WTC11 (cell line): ENCODE results near the gene GATB. TPM values are rescaled to one million over a fixed set of nuclear protein-coding genes. Genes with fewer than 3 reads are reported as not detected.

Source experiments
- ATAC-seq: fragments of 200-7000 bp; cut with Tn5 transposase; 2 replicates; pipeline ENCODE4 v1.10.0; 2021; ENCODE audit warnings: mild to moderate bottlenecking, moderate library complexity
- CTCF ChIA-PET: fragments of 300-600 bp; sonication (Branson Sonifier 250); formaldehyde crosslinking; loops from one replicate; lab custom pipeline; 2021; ENCODE audit warnings: antibody characterized with exemption; lab: Charles Lee
- POLR2A ChIA-PET: fragments of 350-600 bp; sonication (Branson Sonifier 250); formaldehyde crosslinking; loops from one replicate; lab custom pipeline; 2021; ENCODE audit warnings: antibody characterized with exemption; lab: Charles Lee
- DNase-seq: peaks from one replicate; pipeline ENCODE4 v3.0.0; 2021; ENCODE audit warnings: low spot score
- H3K27ac Mint-ChIP-seq: 2 replicates; pipeline ENCODE4 v1.8.0; 2021; ENCODE audit warnings: mixed read lengths
- H3K27me3 Mint-ChIP-seq: 2 replicates; pipeline ENCODE4 v1.8.0; 2021; ENCODE audit warnings: low read depth, mild to moderate bottlenecking, moderate library complexity, mixed read lengths
- H3K36me3 Mint-ChIP-seq: 2 replicates; pipeline ENCODE4 v1.8.0; 2021; ENCODE audit warnings: mixed read lengths
- H3K4me1 Mint-ChIP-seq: 2 replicates; pipeline ENCODE4 v1.8.0; 2022; ENCODE audit warnings: mixed read lengths
- H3K4me3 Mint-ChIP-seq: 2 replicates; pipeline ENCODE4 v1.8.0; 2021; ENCODE audit warnings: mild to moderate bottlenecking, moderate library complexity, mixed read lengths
- H3K9me3 Mint-ChIP-seq: 2 replicates; pipeline ENCODE4 v1.8.0; 2021; ENCODE audit warnings: mixed read lengths
- AR ChIP-seq: fragments of 250-450 bp; sonication (Bioruptor Pico); IDR thresholded peaks from 2 replicates; pipeline ENCODE4 v1.9.0; 2021; ENCODE audit warnings: mild to moderate bottlenecking
- CREB1 ChIP-seq: sonication (generic); formaldehyde crosslinking; IDR thresholded peaks from 2 replicates; pipeline ENCODE4 v1.8.0; 2023; ENCODE audit warnings: mild to moderate bottlenecking, missing genetic modification reagents
- CREM ChIP-seq: sonication (generic); formaldehyde crosslinking; IDR thresholded peaks from 2 replicates; pipeline ENCODE4 v1.8.1; 2022; ENCODE audit warnings: mild to moderate bottlenecking, missing genetic modification reagents, moderate library complexity
- ELF4 ChIP-seq: sonication (generic); formaldehyde crosslinking; IDR thresholded peaks from 2 replicates; pipeline ENCODE4 v1.8.1; 2022; ENCODE audit warnings: low read depth, mild to moderate bottlenecking, moderate library complexity, missing genetic modification reagents
- GABPB1 ChIP-seq: sonication (generic); formaldehyde crosslinking; IDR thresholded peaks from 2 replicates; pipeline ENCODE4 v1.8.1; 2023; ENCODE audit warnings: mild to moderate bottlenecking, missing genetic modification reagents
- IRF1 ChIP-seq: sonication (generic); formaldehyde crosslinking; IDR thresholded peaks from 2 replicates; pipeline ENCODE4 v1.8.0; 2023; ENCODE audit warnings: missing genetic modification reagents
- MXD4 ChIP-seq: fragments of 250-450 bp; sonication (Bioruptor Pico); IDR thresholded peaks from 2 replicates; pipeline ENCODE4 v1.8.0; 2021; ENCODE audit warnings: mild to moderate bottlenecking, moderate library complexity, borderline replicate concordance
- NR2C2 ChIP-seq: sonication (generic); formaldehyde crosslinking; IDR thresholded peaks from 2 replicates; pipeline ENCODE4 v1.8.0; 2022; ENCODE audit warnings: mild to moderate bottlenecking, missing genetic modification reagents
- TCF7 ChIP-seq: sonication (generic); formaldehyde crosslinking; IDR thresholded peaks from 2 replicates; pipeline ENCODE4 v1.8.0; 2022; ENCODE audit warnings: mild to moderate bottlenecking, low read depth, missing genetic modification reagents, moderate library complexity
- ZNF263 ChIP-seq: sonication (generic); formaldehyde crosslinking; IDR thresholded peaks from 2 replicates; pipeline ENCODE4 v1.8.1; 2022; ENCODE audit warnings: low read depth, mild to moderate bottlenecking, moderate library complexity, missing genetic modification reagents
- ZNF423 ChIP-seq: fragments of 250-450 bp; sonication (Bioruptor Pico); IDR thresholded peaks from 2 replicates; pipeline ENCODE4 v2.1.2; 2022; ENCODE audit warnings: mild to moderate bottlenecking, moderate library complexity
- total RNA-seq: library from RNA; stranded (reverse); gene quantifications from 3 replicates; pipeline ENCODE4 v1.2.3, GENCODE V29; 2021
- TF ChIP-seq, protein P1 (sequence below): fragments of 250-450 bp; sonication (Bioruptor Pico); IDR thresholded peaks from 2 replicates; pipeline ENCODE4 v1.9.0; 2021; ENCODE audit warnings: mild to moderate bottlenecking, borderline replicate concordance
- TF ChIP-seq, protein P2 (sequence below): fragments of 250-450 bp; sonication (Bioruptor Pico); IDR thresholded peaks from 2 replicates; pipeline ENCODE4 v1.9.0; 2021; ENCODE audit warnings: mild to moderate bottlenecking
- TF ChIP-seq, protein P3 (sequence below): sonication (generic); formaldehyde crosslinking; IDR thresholded peaks from 2 replicates; pipeline ENCODE4 v1.8.1; 2022; ENCODE audit warnings: low read depth, mild to moderate bottlenecking, moderate library complexity, missing genetic modification reagents, borderline replicate concordance
- TF ChIP-seq, protein P4 (sequence below): sonication (generic); formaldehyde crosslinking; IDR thresholded peaks from 2 replicates; pipeline ENCODE4 v1.8.1; 2022; ENCODE audit warnings: missing genetic modification reagents, borderline replicate concordance

Gene GATB
- total RNA-seq, 1 experiment from 2014 or later: 22.7 TPM

- TF ChIP-seq AR (CRISPR knock-in tag) (no peak), ZNF263 (CRISPR knock-in tag) (no peak)
- TF ChIP-seq, protein P1, sequence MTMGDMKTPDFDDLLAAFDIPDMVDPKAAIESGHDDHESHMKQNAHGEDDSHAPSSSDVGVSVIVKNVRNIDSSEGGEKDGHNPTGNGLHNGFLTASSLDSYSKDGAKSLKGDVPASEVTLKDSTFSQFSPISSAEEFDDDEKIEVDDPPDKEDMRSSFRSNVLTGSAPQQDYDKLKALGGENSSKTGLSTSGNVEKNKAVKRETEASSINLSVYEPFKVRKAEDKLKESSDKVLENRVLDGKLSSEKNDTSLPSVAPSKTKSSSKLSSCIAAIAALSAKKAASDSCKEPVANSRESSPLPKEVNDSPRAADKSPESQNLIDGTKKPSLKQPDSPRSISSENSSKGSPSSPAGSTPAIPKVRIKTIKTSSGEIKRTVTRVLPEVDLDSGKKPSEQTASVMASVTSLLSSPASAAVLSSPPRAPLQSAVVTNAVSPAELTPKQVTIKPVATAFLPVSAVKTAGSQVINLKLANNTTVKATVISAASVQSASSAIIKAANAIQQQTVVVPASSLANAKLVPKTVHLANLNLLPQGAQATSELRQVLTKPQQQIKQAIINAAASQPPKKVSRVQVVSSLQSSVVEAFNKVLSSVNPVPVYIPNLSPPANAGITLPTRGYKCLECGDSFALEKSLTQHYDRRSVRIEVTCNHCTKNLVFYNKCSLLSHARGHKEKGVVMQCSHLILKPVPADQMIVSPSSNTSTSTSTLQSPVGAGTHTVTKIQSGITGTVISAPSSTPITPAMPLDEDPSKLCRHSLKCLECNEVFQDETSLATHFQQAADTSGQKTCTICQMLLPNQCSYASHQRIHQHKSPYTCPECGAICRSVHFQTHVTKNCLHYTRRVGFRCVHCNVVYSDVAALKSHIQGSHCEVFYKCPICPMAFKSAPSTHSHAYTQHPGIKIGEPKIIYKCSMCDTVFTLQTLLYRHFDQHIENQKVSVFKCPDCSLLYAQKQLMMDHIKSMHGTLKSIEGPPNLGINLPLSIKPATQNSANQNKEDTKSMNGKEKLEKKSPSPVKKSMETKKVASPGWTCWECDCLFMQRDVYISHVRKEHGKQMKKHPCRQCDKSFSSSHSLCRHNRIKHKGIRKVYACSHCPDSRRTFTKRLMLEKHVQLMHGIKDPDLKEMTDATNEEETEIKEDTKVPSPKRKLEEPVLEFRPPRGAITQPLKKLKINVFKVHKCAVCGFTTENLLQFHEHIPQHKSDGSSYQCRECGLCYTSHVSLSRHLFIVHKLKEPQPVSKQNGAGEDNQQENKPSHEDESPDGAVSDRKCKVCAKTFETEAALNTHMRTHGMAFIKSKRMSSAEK: no peak
- TF ChIP-seq, all 79 proteins: peak for 0
These were observed 40.9 kb downstream of the GATB start (continued) for GRCh38 chr4:151719956-151720334.

- ChIA-PET POLR2A (no interaction called here), CTCF (interaction anchor here (0.5 kb wide), 1 partner anchor 87 kb away, joined by 3 read pairs; no protein-coding TSS in a partner anchor)
- H3K4me1 Mint-ChIP-seq: peaks cover 5% of the 10 kb centered on the region; the same call in 1 of the 2 replicates
- peak overlapping the region; percentile 54 for H3K27ac Mint-ChIP-seq
- no peak for DNase-seq
- TF ChIP-seq GABPB1 (CRISPR knock-in tag) (no peak), IRF1 (CRISPR knock-in tag) (no peak)
- H3K4me3 Mint-ChIP-seq: no peak overlapping the region
- H3K9me3 Mint-ChIP-seq: no peaks in the 10 kb centered on the region
- 0 out of 2 replicates have a peak, but pooled peaks cover 3% of the 10 kb centered on the region for H3K36me3 Mint-ChIP-seq
- no peaks in the 10 kb centered on the region for H3K27me3 Mint-ChIP-seq
- no peak for ATAC-seq
These were observed 41.5 kb downstream of the GATB start for GRCh38 chr4:151718984-151719955.

GRCh38 chr4:151717909-151718628 is 42.7 kb downstream of the GATB start:
- Mint-ChIP-seq H3K4me1 (peaks cover 5% of the 10 kb centered on the region; the same call in 1 of the 2 replicates), H3K4me3 (no peak overlapping the region), H3K9me3 (no peaks in the 10 kb centered on the region), H3K27me3 (no peaks in the 10 kb centered on the region), H3K27ac (no peak overlapping the region), H3K36me3 (0 out of 2 replicates have a peak, but pooled peaks cover 3% of the 10 kb centered on the region)
- DNase-seq (no peak), ATAC-seq (no peak)
- POLR2A ChIA-PET: no interaction called here
- CTCF ChIA-PET: interaction anchor here (0.5 kb wide), 1 partner anchor 88 kb away, joined by 3 read pairs; no protein-coding TSS in a partner anchor
- TF ChIP-seq, protein P2, sequence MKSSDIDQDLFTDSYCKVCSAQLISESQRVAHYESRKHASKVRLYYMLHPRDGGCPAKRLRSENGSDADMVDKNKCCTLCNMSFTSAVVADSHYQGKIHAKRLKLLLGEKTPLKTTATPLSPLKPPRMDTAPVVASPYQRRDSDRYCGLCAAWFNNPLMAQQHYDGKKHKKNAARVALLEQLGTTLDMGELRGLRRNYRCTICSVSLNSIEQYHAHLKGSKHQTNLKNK (CRISPR knock-in tag): no peak
- no peak for TF ChIP-seq ELF4
- no peak for TF ChIP-seq ZNF423 (CRISPR knock-in tag)
- no peak for TF ChIP-seq CREM (CRISPR knock-in tag)
- TF ChIP-seq AR (CRISPR knock-in tag): no peak
- TF ChIP-seq, protein P3, sequence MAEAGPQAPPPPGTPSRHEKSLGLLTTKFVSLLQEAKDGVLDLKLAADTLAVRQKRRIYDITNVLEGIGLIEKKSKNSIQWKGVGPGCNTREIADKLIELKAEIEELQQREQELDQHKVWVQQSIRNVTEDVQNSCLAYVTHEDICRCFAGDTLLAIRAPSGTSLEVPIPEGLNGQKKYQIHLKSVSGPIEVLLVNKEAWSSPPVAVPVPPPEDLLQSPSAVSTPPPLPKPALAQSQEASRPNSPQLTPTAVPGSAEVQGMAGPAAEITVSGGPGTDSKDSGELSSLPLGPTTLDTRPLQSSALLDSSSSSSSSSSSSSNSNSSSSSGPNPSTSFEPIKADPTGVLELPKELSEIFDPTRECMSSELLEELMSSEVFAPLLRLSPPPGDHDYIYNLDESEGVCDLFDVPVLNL (CRISPR knock-in tag): no peak
- no peak for TF ChIP-seq MXD4 (CRISPR knock-in tag)
- TF ChIP-seq NR2C2 (CRISPR knock-in tag): no peak
- TF ChIP-seq, protein P4, sequence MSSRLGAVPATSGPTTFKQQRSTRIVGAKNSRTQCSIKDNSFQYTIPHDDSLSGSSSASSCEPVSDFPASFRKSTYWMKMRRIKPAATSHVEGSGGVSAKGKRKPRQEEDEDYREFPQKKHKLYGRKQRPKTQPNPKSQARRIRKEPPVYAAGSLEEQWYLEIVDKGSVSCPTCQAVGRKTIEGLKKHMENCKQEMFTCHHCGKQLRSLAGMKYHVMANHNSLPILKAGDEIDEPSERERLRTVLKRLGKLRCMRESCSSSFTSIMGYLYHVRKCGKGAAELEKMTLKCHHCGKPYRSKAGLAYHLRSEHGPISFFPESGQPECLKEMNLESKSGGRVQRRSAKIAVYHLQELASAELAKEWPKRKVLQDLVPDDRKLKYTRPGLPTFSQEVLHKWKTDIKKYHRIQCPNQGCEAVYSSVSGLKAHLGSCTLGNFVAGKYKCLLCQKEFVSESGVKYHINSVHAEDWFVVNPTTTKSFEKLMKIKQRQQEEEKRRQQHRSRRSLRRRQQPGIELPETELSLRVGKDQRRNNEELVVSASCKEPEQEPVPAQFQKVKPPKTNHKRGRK (CRISPR knock-in tag): no peak
- no peak for TF ChIP-seq CREB1
- TF ChIP-seq TCF7 (CRISPR knock-in tag): no peak
